Measurements from ENCODE around the gene TUBA4A.
"Not testable (repeated sequence)": the region's sequence is repeated elsewhere in the genome, so short reads cannot be mapped to it uniquely, and the experiment has no call there.

The TUBA4A gene

GRCh38 chr2:219258942-219259341 is 5.2 kb upstream of the TUBA4A start:
- H3K27ac Mint-ChIP-seq, H3K27me3 Mint-ChIP-seq, H3K4me3 Mint-ChIP-seq, H3K36me3 Mint-ChIP-seq, H3K9me3 Mint-ChIP-seq, H3K4me1 Mint-ChIP-seq: not testable (repeated sequence)

- Mint-ChIP-seq H3K9me3 (no peaks in the 10 kb centered on the region), H3K27ac (peak overlapping the region; percentile 97), H3K36me3 (peaks cover 13% of the 10 kb centered on the region), H3K4me1 (peaks cover 40% of the 10 kb centered on the region), H3K4me3 (peak overlapping the region; percentile 87), H3K27me3 (no peaks in the 10 kb centered on the region)
Measured at GRCh38 chr2:219254590-219255201, 978 bp upstream of the TUBA4A start.

- Mint-ChIP-seq H3K27me3 (no peaks in the 10 kb centered on the region), H3K4me3 (peak within 1 kb of the TSS; percentile 87), H3K27ac (peak within 1 kb of the TSS; percentile 96), H3K9me3 (no peaks in the 10 kb centered on the region), H3K36me3 (peaks cover 16% of the 10 kb centered on the region), H3K4me1 (peaks cover 56% of the 10 kb centered on the region)
Measured at GRCh38 chr2:219252900-219253752, 592 bp downstream of the TUBA4A start, which contains the start of gene TUBA4B. Gene TUBA4B (plus strand): TSS chr2:219253243. CDS start chr2:219253408, 165 bp downstream.

- Mint-ChIP-seq H3K36me3 (peaks cover 16% of the 10 kb centered on the region), H3K27me3 (no peaks in the 10 kb centered on the region), H3K4me1 (peaks cover 62% of the 10 kb centered on the region), H3K9me3 (no peaks in the 10 kb centered on the region), H3K4me3 (peak overlapping the region; percentile 87), H3K27ac (peak overlapping the region; percentile 96)
Measured at GRCh38 chr2:219252570-219252899, 1.2 kb downstream of the TUBA4A start.

- no peaks in the 10 kb centered on the region for H3K27me3 Mint-ChIP-seq
- peaks cover 66% of the 10 kb centered on the region for H3K4me1 Mint-ChIP-seq
- H3K36me3 Mint-ChIP-seq: peaks cover 16% of the 10 kb centered on the region
- no peaks in the 10 kb centered on the region for H3K9me3 Mint-ChIP-seq
- H3K4me3 Mint-ChIP-seq: peak overlapping the region; percentile 87
- H3K27ac Mint-ChIP-seq: peak overlapping the region; percentile 96
Measured at GRCh38 chr2:219252084-219252483, 1.6 kb downstream of the TUBA4A start.

- H3K4me1 Mint-ChIP-seq: peaks cover 70% of the 10 kb centered on the region
- H3K9me3 Mint-ChIP-seq: no peaks in the 10 kb centered on the region
- H3K4me3 Mint-ChIP-seq: peak overlapping the region; percentile 87
- H3K27ac Mint-ChIP-seq: peak overlapping the region; percentile 96
- peaks cover 16% of the 10 kb centered on the region for H3K36me3 Mint-ChIP-seq
- no peaks in the 10 kb centered on the region for H3K27me3 Mint-ChIP-seq
Measured at GRCh38 chr2:219251656-219252055, 2.1 kb downstream of the TUBA4A start.

GRCh38 chr2:219250049-219250781 is 3.5 kb downstream of the TUBA4A start:
- peaks cover 71% of the 10 kb centered on the region for H3K4me1 Mint-ChIP-seq
- peaks cover 16% of the 10 kb centered on the region for H3K36me3 Mint-ChIP-seq
- H3K27ac Mint-ChIP-seq: peak overlapping the region; percentile 86
- no peaks in the 10 kb centered on the region for H3K27me3 Mint-ChIP-seq
- peak overlapping the region; percentile 85 for H3K4me3 Mint-ChIP-seq
- no peaks in the 10 kb centered on the region for H3K9me3 Mint-ChIP-seq

- Mint-ChIP-seq H3K4me1 (peaks cover 75% of the 10 kb centered on the region), H3K4me3 (peak overlapping the region; percentile 85), H3K36me3 (peaks cover 16% of the 10 kb centered on the region)
Measured at GRCh38 chr2:219249203-219249980, 4.3 kb downstream of the TUBA4A start.

GRCh38 chr2:219248845-219249202 is 4.9 kb downstream of the TUBA4A start:
- H3K4me3 Mint-ChIP-seq: peak overlapping the region; percentile 85
- peak overlapping the region; percentile 86 for H3K27ac Mint-ChIP-seq
- H3K9me3 Mint-ChIP-seq: no peaks in the 10 kb centered on the region
- H3K36me3 Mint-ChIP-seq: peaks cover 16% of the 10 kb centered on the region
- peaks cover 79% of the 10 kb centered on the region for H3K4me1 Mint-ChIP-seq
- no peaks in the 10 kb centered on the region for H3K27me3 Mint-ChIP-seq

More at GRCh38 chr2:219249203-219249980, 4.3 kb downstream of the TUBA4A start:
- Mint-ChIP-seq H3K27ac (peak overlapping the region; percentile 86), H3K27me3 (no peaks in the 10 kb centered on the region), H3K9me3 (no peaks in the 10 kb centered on the region)

GRCh38 chr2:219247678-219248642 is 5.8 kb downstream of the TUBA4A start:
- H3K27ac Mint-ChIP-seq: peak overlapping the region; percentile 74
- H3K4me1 Mint-ChIP-seq: peaks cover 82% of the 10 kb centered on the region
- H3K9me3 Mint-ChIP-seq: no peaks in the 10 kb centered on the region
- peaks cover 16% of the 10 kb centered on the region for H3K36me3 Mint-ChIP-seq
- H3K27me3 Mint-ChIP-seq: no peaks in the 10 kb centered on the region
- H3K4me3 Mint-ChIP-seq: peak overlapping the region; percentile 68

- Mint-ChIP-seq H3K4me1 (peaks cover 74% of the 10 kb centered on the region), H3K27ac (peak overlapping the region; percentile 97), H3K36me3 (peaks cover 14% of the 10 kb centered on the region), H3K9me3 (no peaks in the 10 kb centered on the region), H3K27me3 (no peaks in the 10 kb centered on the region), H3K4me3 (peak overlapping the region; percentile 98)
Measured at GRCh38 chr2:219246559-219246958, 7.2 kb downstream of the TUBA4A start.

- peak overlapping the region; percentile 98 for H3K4me3 Mint-ChIP-seq
- H3K27ac Mint-ChIP-seq: peak overlapping the region; percentile 97
- H3K9me3 Mint-ChIP-seq: no peaks in the 10 kb centered on the region
- peaks cover 70% of the 10 kb centered on the region for H3K4me1 Mint-ChIP-seq
- peaks cover 11% of the 10 kb centered on the region for H3K36me3 Mint-ChIP-seq
- H3K27me3 Mint-ChIP-seq: no peaks in the 10 kb centered on the region
Measured at GRCh38 chr2:219245899-219246230, 7.9 kb downstream of the TUBA4A start.

GRCh38 chr2:219245148-219245898 is 8.4 kb downstream of the TUBA4A start, which contains the start of the genes GLB1L and STK16:
Gene GLB1L (minus strand): TSS chr2:219245444. CDS start chr2:219243573, 1,871 bp downstream.
Gene STK16 (plus strand): TSS chr2:219245479. CDS start chr2:219246000, 521 bp downstream.
- H3K27me3 Mint-ChIP-seq: no peaks in the 10 kb centered on the region
- H3K27ac Mint-ChIP-seq: peak within 1 kb of the TSS; percentile 97
- no peaks in the 10 kb centered on the region for H3K9me3 Mint-ChIP-seq
- H3K4me1 Mint-ChIP-seq: peaks cover 65% of the 10 kb centered on the region
- H3K4me3 Mint-ChIP-seq: peak within 1 kb of the TSS; percentile 98
- H3K36me3 Mint-ChIP-seq: peaks cover 7% of the 10 kb centered on the region

GRCh38 chr2:219244789-219245147 is 8.9 kb downstream of the TUBA4A start:
- Mint-ChIP-seq H3K27ac (peak overlapping the region; percentile 97), H3K4me3 (peak overlapping the region; percentile 98), H3K27me3 (no peaks in the 10 kb centered on the region), H3K36me3 (peaks cover 4% of the 10 kb centered on the region), H3K4me1 (peaks cover 59% of the 10 kb centered on the region), H3K9me3 (no peaks in the 10 kb centered on the region)

All from activated naive CD4-positive, alpha-beta T cell treated with anti-CD3 and anti-CD28 coated beads, Interleukin-2, amount 50 U/mL, for 24 hours (primary cell).